Mesenchymal stem cell (in vitro differentiated cells and primary cell): ENCODE data around the gene AMIGO1.
A peak's percentile ranks its signal among the peaks of the same experiment; 100 is the strongest.

Source experiments
- DNase-seq: peaks from one replicate; pipeline ENCODE4 v3.0.0-alpha.2; 2013
- H2AFZ ChIP-seq: one replicate; pipeline ENCODE4 v1.6.1; 2013; ENCODE audit warnings: low read depth, mild to moderate bottlenecking, control low read depth, inconsistent platforms, low read length, moderate library complexity
- H2AK5ac ChIP-seq: 2 replicates; pipeline ENCODE4 v1.6.1; 2013; ENCODE audit warnings: low read length, moderate library complexity, mild to moderate bottlenecking, inconsistent platforms; ENCODE audit not compliant: severe bottlenecking
- H2BK120ac ChIP-seq: one replicate; pipeline ENCODE4 v1.6.1; 2013; ENCODE audit warnings: low read depth, mild to moderate bottlenecking, inconsistent platforms, low read length, moderate library complexity
- H2BK12ac ChIP-seq, 2 experiments: one replicate each; pipeline ENCODE4 v1.6.1; 2013; ENCODE audit warnings: inconsistent platforms in 2 of 2, low read length in 2 of 2, mild to moderate bottlenecking in 2 of 2, moderate library complexity in 2 of 2, control low read depth in 1 of 2
- H2BK15ac ChIP-seq: one replicate; pipeline ENCODE4 v1.6.1; 2013; ENCODE audit warnings: mild to moderate bottlenecking, low read depth, inconsistent platforms; ENCODE audit not compliant: poor library complexity, severe bottlenecking
- H2BK5ac ChIP-seq: 2 replicates; pipeline ENCODE4 v1.6.1; 2013; ENCODE audit warnings: low read depth, mild to moderate bottlenecking, low read length, control low read depth, inconsistent platforms; ENCODE audit not compliant: poor library complexity, severe bottlenecking
- H3K14ac ChIP-seq, 2 experiments: one replicate each; pipeline ENCODE4 v1.6.1; 2013; ENCODE audit warnings: inconsistent platforms in 2 of 2, low read length in 2 of 2, control low read depth in 1 of 2, mild to moderate bottlenecking in 1 of 2, moderate library complexity in 1 of 2
- H3K18ac ChIP-seq, 2 experiments: one replicate each; pipeline ENCODE4 v1.6.1; 2013; ENCODE audit warnings: inconsistent platforms in 2 of 2, low read length in 2 of 2, control low read depth in 1 of 2, low read depth in 1 of 2, mild to moderate bottlenecking in 1 of 2
- H3K23ac ChIP-seq, 2 experiments: one replicate each; pipeline ENCODE4 v1.6.1; 2013; ENCODE audit warnings: inconsistent platforms in 2 of 2, low read length in 2 of 2, mild to moderate bottlenecking in 2 of 2, moderate library complexity in 2 of 2, control low read depth in 1 of 2
- H3K27ac ChIP-seq: 2 replicates; pipeline ENCODE4 v1.5.1; 2013; ENCODE audit warnings: mild to moderate bottlenecking, moderate library complexity, low read length, control low read depth, inconsistent platforms; ENCODE audit not compliant: poor library complexity, severe bottlenecking
- H3K27me3 ChIP-seq, 2 experiments: 2 replicates each; pipeline versions ENCODE4 v1.6.1 to v1.7.0; 2013; ENCODE audit warnings: low read length in 2 of 2, mild to moderate bottlenecking in 2 of 2, moderate library complexity in 2 of 2, control low read depth in 1 of 2, inconsistent platforms in 1 of 2; ENCODE audit not compliant: control insufficient read depth in 1 of 2, insufficient read depth in 1 of 2
- H3K36me3 ChIP-seq, 2 experiments: 2 replicates each; pipeline versions ENCODE4 v1.6.1 to v1.7.0; 2013; ENCODE audit warnings: low read length in 2 of 2, control low read depth in 1 of 2, inconsistent platforms in 1 of 2, low read depth in 1 of 2, mild to moderate bottlenecking in 1 of 2; ENCODE audit not compliant: insufficient read depth in 2 of 2, control insufficient read depth in 1 of 2
- H3K4ac ChIP-seq, 2 experiments: one replicate each; pipeline ENCODE4 v1.6.1; 2013; ENCODE audit warnings: inconsistent platforms in 2 of 2, low read length in 2 of 2, mild to moderate bottlenecking in 2 of 2, moderate library complexity in 2 of 2, control low read depth in 1 of 2, low read depth in 1 of 2
- H3K4me1 ChIP-seq: 2 replicates; pipeline ENCODE4 v1.6.1; 2013; ENCODE audit warnings: low read depth, low read length, control low read depth; ENCODE audit not compliant: control insufficient read depth, insufficient read depth
- H3K4me2 ChIP-seq: 2 replicates; pipeline ENCODE4 v1.6.1; 2013; ENCODE audit warnings: low read length, mild to moderate bottlenecking, inconsistent platforms; ENCODE audit not compliant: poor library complexity, severe bottlenecking
- H3K4me3 ChIP-seq, 2 experiments: 2 replicates each; pipeline versions ENCODE4 v1.5.1 to v1.7.0; 2013; ENCODE audit warnings: low read length in 2 of 2, mild to moderate bottlenecking in 2 of 2, control low read depth in 1 of 2, low read depth in 1 of 2; ENCODE audit not compliant: insufficient read depth in 1 of 2
- H3K79me1 ChIP-seq: replicated peaks from 2 replicates; pipeline ENCODE4 v1.6.1; 2013; ENCODE audit warnings: mild to moderate bottlenecking, control low read depth, low read length, inconsistent platforms; ENCODE audit not compliant: poor library complexity, severe bottlenecking
- H3K9ac ChIP-seq: 2 replicates; pipeline ENCODE4 v1.7.0; 2013; ENCODE audit warnings: mild to moderate bottlenecking, low read length, moderate library complexity
- H3K9me3 ChIP-seq: 2 replicates; pipeline ENCODE4 v1.7.0; 2013; ENCODE audit warnings: mild to moderate bottlenecking, low read length; ENCODE audit not compliant: control insufficient read depth
- H4K8ac ChIP-seq: one replicate; pipeline ENCODE4 v1.6.1; 2013; ENCODE audit warnings: inconsistent platforms, mild to moderate bottlenecking, low read length, moderate library complexity
- H4K91ac ChIP-seq: one replicate; pipeline ENCODE4 v1.6.1; 2013; ENCODE audit warnings: mild to moderate bottlenecking, low read length, inconsistent platforms
- WGBS: methylation state at CpG from one replicate; pipeline ENCODE4 v1.1.7; 2013; ENCODE audit warnings: mixed read lengths; 5-methylcytosine and 5-hydroxymethylcytosine counted together

AMIGO1 gene

GRCh38 chr1:109483672-109484518 is 25.6 kb downstream of the AMIGO1 start, which contains the start of gene ATXN7L2:
Gene ATXN7L2, plus strand, starts transcription at chr1:109483905. Its CDS starts 49 bp downstream, at chr1:109483954.
- H3K14ac ChIP-seq = peak within 1 kb of the TSS in 1 of 2 experiments; percentile 98
- peak within 1 kb of the TSS; percentile 87 for H2BK5ac ChIP-seq
- H2AK5ac ChIP-seq = no peak within 1 kb of the TSS
- H3K4me2 ChIP-seq = peak within 1 kb of the TSS; percentile 96
- H3K79me1 ChIP-seq = peaks cover 15% of the 10 kb centered on the region
- peaks cover 16% of the 10 kb centered on the region for H3K4me1 ChIP-seq
- H3K9ac ChIP-seq = peak within 1 kb of the TSS; percentile 91
- H2BK12ac ChIP-seq = peak within 1 kb of the TSS in 1 of 2 experiments; percentile 89
- no peaks in the 10 kb centered on the region for H3K9me3 ChIP-seq
- H3K23ac ChIP-seq = peak within 1 kb of the TSS in 1 of 2 experiments; percentile 75
- peak within 1 kb of the TSS; percentile 75 to 89 for H3K4me3 ChIP-seq
- H2BK120ac ChIP-seq = peak within 1 kb of the TSS; percentile 95
- peak within 1 kb of the TSS; percentile 84 for H2AFZ ChIP-seq
- under 1% methylated on average over 44 of the region's 73 CpGs for WGBS
- H3K27ac ChIP-seq = peak within 1 kb of the TSS; percentile 62
- H3K27me3 ChIP-seq = peaks cover 0 to 41% of the 10 kb centered on the region in 2 experiments
- peak; percentile 88 for DNase-seq
- H2BK15ac ChIP-seq = peak within 1 kb of the TSS; percentile 45
- peak within 1 kb of the TSS; percentile 90 for H4K91ac ChIP-seq
- H3K36me3 ChIP-seq = peaks cover 26 to 52% of the 10 kb centered on the region in 2 experiments
- H3K4ac ChIP-seq = peak within 1 kb of the TSS in 1 of 2 experiments; percentile 86
- peak within 1 kb of the TSS; percentile 88 to 96 for H3K18ac ChIP-seq
- peak within 1 kb of the TSS; percentile 96 for H4K8ac ChIP-seq

- Histone ChIP-seq H3K18ac (no peak overlapping the region), H4K8ac (no peak overlapping the region), H2BK15ac (no peak overlapping the region), H3K27ac (no peak overlapping the region), H3K4me2 (peak overlapping the region; percentile 96), H3K4me1 (peaks cover 16% of the 10 kb centered on the region), H2BK120ac (no peak overlapping the region), H3K9me3 (no peaks in the 10 kb centered on the region), H3K4ac (no peak overlapping the region), H4K91ac (no peak overlapping the region), H2BK12ac (no peak overlapping the region), H3K23ac (peak overlapping the region in 1 of 2 experiments; percentile 75), H3K27me3 (peaks cover 0 to 47% of the 10 kb centered on the region in 2 experiments), H2BK5ac (no peak overlapping the region), H3K36me3 (peaks cover 17 to 43% of the 10 kb centered on the region in 2 experiments), H3K9ac (peak overlapping the region; percentile 67), H3K4me3 (peak overlapping the region; percentile 51 to 89), H2AFZ (peak overlapping the region; percentile 84), H3K14ac (no peak overlapping the region), H2AK5ac (no peak overlapping the region), H3K79me1 (peaks cover 15% of the 10 kb centered on the region)
- WGBS = 13% methylated on average over 27 of the region's 29 CpGs
- no peak for DNase-seq
Measured at GRCh38 chr1:109482791-109483671, 26.5 kb downstream of the AMIGO1 start.

GRCh38 chr1:109482242-109482641 is 27.3 kb downstream of the AMIGO1 start:
- peaks cover 15% of the 10 kb centered on the region for H3K79me1 ChIP-seq
- H2BK120ac ChIP-seq = no peak overlapping the region
- H3K27ac ChIP-seq = no peak overlapping the region
- no peak for DNase-seq
- no peak overlapping the region for H4K8ac ChIP-seq
- H3K9me3 ChIP-seq = no peaks in the 10 kb centered on the region
- no peak overlapping the region for H2BK12ac ChIP-seq
- peaks cover 9 to 42% of the 10 kb centered on the region in 2 experiments for H3K36me3 ChIP-seq
- H3K14ac ChIP-seq = no peak overlapping the region
- no peak overlapping the region for H3K23ac ChIP-seq
- peaks cover 16% of the 10 kb centered on the region for H3K4me1 ChIP-seq
- H3K4ac ChIP-seq = no peak overlapping the region
- H2BK15ac ChIP-seq = no peak overlapping the region
- no peak overlapping the region for H3K18ac ChIP-seq
- no peak overlapping the region for H3K4me2 ChIP-seq
- H4K91ac ChIP-seq = no peak overlapping the region
- H3K4me3 ChIP-seq = no peak overlapping the region
- no peak overlapping the region for H2AK5ac ChIP-seq
- H2AFZ ChIP-seq = no peak overlapping the region
- no peak overlapping the region for H3K9ac ChIP-seq
- H3K27me3 ChIP-seq = peaks cover 0 to 55% of the 10 kb centered on the region in 2 experiments
- H2BK5ac ChIP-seq = no peak overlapping the region
